Measurements from ENCODE around the gene ITGB8. TPM values are rescaled to one million over a fixed set of nuclear protein-coding genes. Genes with fewer than 3 reads are reported as not detected.

The ITGB8 gene
- total and polyA plus RNA-seq, 2 of the 4 experiments (the other 2 are of a cell fraction) = 2.6 to 10.2 TPM

DNA sequence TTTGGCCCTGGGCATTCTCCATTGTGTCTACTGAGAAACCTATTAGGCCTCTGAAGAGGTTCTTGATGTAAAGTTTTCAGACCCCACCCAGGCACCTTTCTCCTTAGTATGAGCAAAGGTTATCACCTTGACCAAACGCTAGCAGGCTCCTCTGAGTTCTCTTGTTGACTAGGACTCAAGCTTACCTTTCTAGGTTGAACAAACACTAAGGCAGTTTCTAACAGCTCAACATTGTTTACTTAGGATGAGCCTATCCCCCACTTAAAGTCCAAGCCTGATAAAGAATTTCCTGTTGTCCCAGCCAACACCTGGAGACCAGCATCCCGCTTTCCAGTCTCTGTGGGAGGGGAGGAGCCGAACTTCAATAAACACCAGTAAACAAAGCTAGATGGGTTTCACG is 26.3 kb upstream of the ITGB8 start:
- CTCF ChIA-PET = no interaction called here

More for the DNA sequence above, 26.3 kb upstream of the ITGB8 start:
- no peak overlapping the region for H3K9ac ChIP-seq (ENCODE audit: low read depth, low read length)
- no peak overlapping the region for H3K4ac ChIP-seq (ENCODE audit: low read depth, low read length)
- intact Hi-C loops (cut with micrococcal nuclease) (no loop called here), dilution Hi-C loops (cut with HindIII; ENCODE audit: low sequenced_read_pairs, unreplicated experiment) (no loop called here), in situ Hi-C loops (cut with MboI; ENCODE audit: low sequenced_read_pairs) (loop anchor here (25.0 kb wide), 1 partner anchor 542 kb away; the partner anchor contains the start of gene TMEM196)
- H2BK20ac ChIP-seq (ENCODE audit: low read depth, low read length) = no peak overlapping the region
- POLR2A ChIA-PET (ENCODE audit: unreplicated experiment) = no interaction called here
- H4K91ac ChIP-seq (ENCODE audit: insufficient read depth, low read depth, low read length) = no peak overlapping the region
- H2AK5ac ChIP-seq (ENCODE audit: low read depth, low read length) = no peak overlapping the region
- H3K79me1 ChIP-seq (ENCODE audit: low read depth in 1 of 2, low read length in 2 of 2) = no peaks in the 10 kb centered on the region
- no peak overlapping the region for H3K23ac ChIP-seq (ENCODE audit: low read depth, low read length)
- H3K9me3 ChIP-seq (ENCODE audit: control insufficient read depth, insufficient read depth, low read length) = no peaks in the 10 kb centered on the region
- DNase-seq (no peak), ATAC-seq (ENCODE audit: low read depth) (no peak)
- H2BK5ac ChIP-seq (ENCODE audit: low read depth, low read length, poor library complexity, severe bottlenecking) = no peak overlapping the region
- H3K9me1 ChIP-seq (ENCODE audit: insufficient read depth, low read length) = peaks cover 2% of the 10 kb centered on the region; the same call in 1 of the 2 replicates
- H3K4me1 ChIP-seq (ENCODE audit: control insufficient read depth, insufficient read depth, low read length) = peaks cover 4% of the 10 kb centered on the region
- TF ChIP-seq MAFK (IDR thresholded peaks at IDR 0.05; ENCODE audit: low read depth, low read length) = no peak
- no peak for TF ChIP-seq RCOR1 (IDR thresholded peaks at IDR 0.05; ENCODE audit: insufficient replicate concordance, low read length)
- no peak for TF ChIP-seq CTCF (conservative IDR thresholded peaks at IDR 0.05; ENCODE audit: low read depth, low read length)
- TF ChIP-seq POLR2A (IDR thresholded peaks at IDR 0.05; ENCODE audit: low read depth, low read length) = no peak
- no peak for TF ChIP-seq BHLHE40 (IDR thresholded peaks at IDR 0.05; ENCODE audit: low read depth, low read length)
- TF ChIP-seq ELK1 (IDR thresholded peaks at IDR 0.05; ENCODE audit: borderline replicate concordance, low read depth, low read length) = no peak
- TF ChIP-seq CHD1 (IDR thresholded peaks at IDR 0.05; ENCODE audit: low read depth, low read length) = no peak
- no peak for TF ChIP-seq MAZ (IDR thresholded peaks at IDR 0.05; ENCODE audit: borderline replicate concordance, low read depth, low read length)
- TF ChIP-seq, protein P1, sequence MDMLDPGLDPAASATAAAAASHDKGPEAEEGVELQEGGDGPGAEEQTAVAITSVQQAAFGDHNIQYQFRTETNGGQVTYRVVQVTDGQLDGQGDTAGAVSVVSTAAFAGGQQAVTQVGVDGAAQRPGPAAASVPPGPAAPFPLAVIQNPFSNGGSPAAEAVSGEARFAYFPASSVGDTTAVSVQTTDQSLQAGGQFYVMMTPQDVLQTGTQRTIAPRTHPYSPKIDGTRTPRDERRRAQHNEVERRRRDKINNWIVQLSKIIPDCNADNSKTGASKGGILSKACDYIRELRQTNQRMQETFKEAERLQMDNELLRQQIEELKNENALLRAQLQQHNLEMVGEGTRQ (IDR thresholded peaks at IDR 0.05; ENCODE audit: low read depth, low read length) = no peak
- no peak for TF ChIP-seq CEBPB (IDR thresholded peaks at IDR 0.05; ENCODE audit: low read depth, low read length)
- TF ChIP-seq NFE2L2 (IDR thresholded peaks at IDR 0.05; ENCODE audit: low read depth, low read length) = no peak
- no peak overlapping the region for H2BK15ac ChIP-seq (ENCODE audit: low read depth, low read length)
- no peak overlapping the region for H2AFZ ChIP-seq (replicated peaks; ENCODE audit: low read length, poor library complexity)
- H3K4me3 ChIP-seq (ENCODE audit: insufficient read depth, low read depth, low read length) = no peak overlapping the region
- H3K14ac ChIP-seq (replicated peaks; ENCODE audit: low read depth, low read length) = no peak overlapping the region
- H2BK120ac ChIP-seq (ENCODE audit: low read depth, low read length) = no peak overlapping the region
- no CpG with 5 or more reads among the region's 4 CpGs for WGBS, 2 experiments (ENCODE audit: extremely low coverage in 2 of 2, insufficient read length in 1 of 2)
- no peaks in the 10 kb centered on the region for H4K20me1 ChIP-seq (ENCODE audit: insufficient read depth, low read length)
- no peak overlapping the region for H3K27ac ChIP-seq (ENCODE audit: insufficient read depth, low read length)
- no peak overlapping the region for H3K4me2 ChIP-seq (ENCODE audit: low read depth, low read length)
- H4K8ac ChIP-seq (ENCODE audit: low read depth in 2 of 2, low read length in 2 of 2) = no peak overlapping the region
- H3K56ac ChIP-seq (ENCODE audit: extremely low read depth, insufficient read depth, low read length) = no peak overlapping the region
- no peak overlapping the region for H2AK9ac ChIP-seq (replicated peaks; ENCODE audit: low read depth, low read length, poor library complexity)
- H4K5ac ChIP-seq (ENCODE audit: low read depth, low read length) = no peak overlapping the region
- no peak overlapping the region for H3K18ac ChIP-seq (ENCODE audit: low read depth, low read length)
- no peaks in the 10 kb centered on the region for H3K27me3 ChIP-seq (ENCODE audit: control insufficient read depth, insufficient read depth, low read length)
- H3K36me3 ChIP-seq (ENCODE audit: control insufficient read depth, insufficient read depth, low read length) = no peaks in the 10 kb centered on the region
- no TSS peak for BruUV-seq (replicated peaks)

Measured in IMR-90 (cell line).